NCI-H2171 treated with DMSO at 0.1 percent for 48 hours (cell line): ENCODE data around the gene H3-3A.
A peak's percentile ranks its signal among the peaks of the same experiment; 100 is the strongest.

Experiments used
- DNase-seq: peaks from one replicate; lab custom pipeline; 2025; lab: John Stamatoyannopoulos, UW

The H3-3A gene

GRCh38 chr1:226062558-226063223 is at the start of gene H3-3A:
H3-3A (plus strand) TSS chr1:226062716; CDS start chr1:226064352, 1,636 bp downstream.
- DNase-seq = peak; percentile 89

- DNase-seq = no peak
Observed at GRCh38 chr1:226017070-226017469, 45.4 kb upstream of the H3-3A start.

- DNase-seq = peak; percentile 48
Observed at GRCh38 chr1:226019572-226019971, 42.9 kb upstream of the H3-3A start.

- no peak for DNase-seq
Observed at GRCh38 chr1:226021401-226021800, 41.1 kb upstream of the H3-3A start.

GRCh38 chr1:226021801-226022200 is 40.7 kb upstream of the H3-3A start:
- no peak for DNase-seq

GRCh38 chr1:226023735-226024134 is 38.8 kb upstream of the H3-3A start:
- DNase-seq = no peak

GRCh38 chr1:226026833-226027232 is 35.7 kb upstream of the H3-3A start:
- DNase-seq = no peak

- DNase-seq = no peak
Observed at GRCh38 chr1:226027538-226028217, 34.8 kb upstream of the H3-3A start.

- no peak for DNase-seq
Observed at GRCh38 chr1:226029093-226029496, 33.4 kb upstream of the H3-3A start.

GRCh38 chr1:226029568-226030225 is 32.8 kb upstream of the H3-3A start:
- DNase-seq = no peak

- DNase-seq = no peak
Observed at GRCh38 chr1:226033582-226033981, 28.9 kb upstream of the H3-3A start.

- no peak for DNase-seq
Observed at GRCh38 chr1:226033991-226034390, 28.5 kb upstream of the H3-3A start.

- DNase-seq = no peak
Observed at GRCh38 chr1:226034482-226034881, 28.0 kb upstream of the H3-3A start.

- DNase-seq = no peak
Observed at GRCh38 chr1:226035915-226036314, 26.6 kb upstream of the H3-3A start.

GRCh38 chr1:226038661-226039060 is 23.9 kb upstream of the H3-3A start:
- no peak for DNase-seq

GRCh38 chr1:226041419-226041818 is 21.1 kb upstream of the H3-3A start:
- DNase-seq = no peak

- DNase-seq = peak; percentile 10
Observed at GRCh38 chr1:226044514-226045101, 17.9 kb upstream of the H3-3A start.

GRCh38 chr1:226046240-226046639 is 16.3 kb upstream of the H3-3A start:
- no peak for DNase-seq

GRCh38 chr1:226047495-226047894 is 15.0 kb upstream of the H3-3A start:
- no peak for DNase-seq

- no peak for DNase-seq
Observed at GRCh38 chr1:226048886-226049285, 13.6 kb upstream of the H3-3A start.

- DNase-seq = no peak
Observed at GRCh38 chr1:226050133-226050532, 12.4 kb upstream of the H3-3A start.

- DNase-seq = no peak
Observed at GRCh38 chr1:226051365-226051764, 11.2 kb upstream of the H3-3A start.

- no peak for DNase-seq
Observed at GRCh38 chr1:226052061-226052460, 10.5 kb upstream of the H3-3A start.
